HG03139 (cell line): ENCODE data around the gene TFPT.

Experiments used
- ATAC-seq: cut with Tn5 transposase; IDR thresholded peaks from one replicate; pipeline ENCODE4 v1.9.1; 2021; ENCODE audit not compliant: unreplicated experiment

TFPT gene

DNA sequence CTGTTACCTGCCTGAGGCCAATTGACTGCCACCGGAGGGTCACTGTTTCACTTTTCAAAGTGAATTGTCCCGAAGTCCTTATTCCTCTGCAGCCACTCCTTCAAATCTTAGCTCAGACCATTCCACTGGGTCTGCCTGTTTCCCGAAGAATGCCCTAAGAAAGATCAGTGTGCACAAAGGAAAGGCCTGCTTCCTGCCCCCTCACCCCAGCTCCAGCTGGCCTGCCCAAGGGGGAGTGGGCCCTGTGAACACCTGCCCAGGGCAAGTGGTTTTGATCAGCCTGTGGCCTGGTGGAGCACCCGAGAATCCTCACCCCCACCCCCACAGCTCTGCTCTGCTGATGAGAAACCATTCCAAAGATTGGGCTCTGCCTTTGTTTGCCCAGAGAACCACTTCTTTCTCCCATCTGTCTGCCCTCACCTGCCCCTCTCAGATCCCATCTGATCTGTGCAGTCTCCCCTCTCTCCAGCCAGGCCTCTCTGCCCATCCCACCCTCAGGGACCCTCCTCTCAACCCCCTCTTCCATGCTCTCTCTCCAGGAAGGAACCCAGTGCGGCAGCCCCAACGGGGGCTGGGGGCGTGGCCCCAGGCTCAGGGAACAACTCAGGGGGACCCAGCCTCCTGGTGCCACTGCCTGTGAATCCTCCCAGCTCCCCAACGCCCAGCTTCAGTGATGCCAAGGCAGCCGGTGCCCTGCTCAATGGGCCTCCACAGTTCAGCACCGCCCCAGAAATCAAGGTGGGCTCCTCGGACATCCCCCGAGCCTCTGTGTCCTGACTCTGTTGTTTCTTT lies 33.8 kb upstream of the TFPT start:
- ATAC-seq = no peak

DNA sequence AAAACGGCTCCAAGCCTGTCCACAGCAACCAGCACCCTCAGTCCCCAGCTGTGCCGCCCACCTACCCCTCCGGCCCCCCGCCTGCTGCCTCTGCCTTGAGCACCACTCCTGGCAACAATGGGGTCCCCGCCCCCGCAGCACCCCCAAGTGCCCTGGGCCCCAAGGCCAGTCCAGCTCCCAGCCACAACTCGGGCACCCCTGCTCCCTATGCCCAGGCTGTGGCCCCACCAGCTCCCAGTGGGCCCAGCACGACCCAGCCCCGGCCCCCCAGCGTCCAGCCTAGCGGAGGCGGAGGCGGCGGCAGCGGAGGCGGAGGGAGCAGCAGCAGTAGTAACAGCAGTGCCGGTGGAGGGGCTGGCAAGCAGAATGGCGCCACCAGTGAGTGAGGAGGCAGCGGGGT lies 32.7 kb upstream of the TFPT start:
- ATAC-seq = no peak

DNA sequence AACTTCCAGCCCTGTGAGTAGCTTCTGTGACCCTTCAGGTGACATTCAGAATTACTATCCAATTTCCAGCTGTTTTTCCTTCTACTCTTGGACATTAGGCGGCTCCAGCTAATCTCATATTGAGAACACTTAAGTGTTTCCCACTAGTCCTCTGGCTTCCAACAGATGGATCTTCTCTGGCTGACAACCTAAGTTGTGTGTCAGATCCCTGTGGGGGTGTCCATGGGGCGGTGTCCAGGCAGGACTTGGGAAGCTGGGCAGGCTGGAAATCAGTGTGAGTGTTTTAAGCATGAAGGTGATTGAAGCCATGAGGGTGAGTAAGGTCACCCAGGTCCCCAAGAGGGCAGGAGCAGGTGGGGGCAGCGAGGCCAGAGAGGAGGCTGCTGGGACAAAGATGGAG lies 32.2 kb upstream of the TFPT start:
- ATAC-seq = no peak

DNA sequence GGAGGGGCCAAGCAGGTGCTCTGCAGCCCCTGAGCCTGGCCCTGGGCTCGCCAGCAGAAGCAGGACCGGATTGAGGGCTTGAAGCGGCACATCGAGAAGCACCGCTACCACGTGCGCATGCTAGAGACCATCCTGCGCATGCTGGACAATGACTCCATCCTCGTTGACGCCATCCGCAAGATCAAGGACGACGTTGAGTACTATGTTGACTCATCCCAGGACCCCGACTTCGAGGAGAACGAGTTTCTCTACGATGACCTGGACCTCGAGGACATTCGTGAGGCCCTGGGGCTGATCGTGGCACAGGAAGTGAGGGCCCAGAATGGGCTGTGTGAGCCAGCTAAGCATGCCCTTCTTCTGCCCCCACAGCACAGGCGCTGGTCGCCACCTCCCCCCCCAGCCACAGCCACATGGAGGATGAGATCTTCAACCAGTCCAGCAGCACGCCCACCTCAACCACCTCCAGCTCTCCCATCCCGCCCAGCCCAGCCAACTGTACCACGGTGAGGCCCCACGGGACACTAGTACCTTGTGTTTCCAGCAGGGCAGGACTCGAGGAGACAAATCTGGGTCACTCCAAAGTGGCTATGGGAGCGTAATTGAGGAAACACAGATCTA lies 30.2 kb upstream of the TFPT start:
- ATAC-seq = no peak

DNA sequence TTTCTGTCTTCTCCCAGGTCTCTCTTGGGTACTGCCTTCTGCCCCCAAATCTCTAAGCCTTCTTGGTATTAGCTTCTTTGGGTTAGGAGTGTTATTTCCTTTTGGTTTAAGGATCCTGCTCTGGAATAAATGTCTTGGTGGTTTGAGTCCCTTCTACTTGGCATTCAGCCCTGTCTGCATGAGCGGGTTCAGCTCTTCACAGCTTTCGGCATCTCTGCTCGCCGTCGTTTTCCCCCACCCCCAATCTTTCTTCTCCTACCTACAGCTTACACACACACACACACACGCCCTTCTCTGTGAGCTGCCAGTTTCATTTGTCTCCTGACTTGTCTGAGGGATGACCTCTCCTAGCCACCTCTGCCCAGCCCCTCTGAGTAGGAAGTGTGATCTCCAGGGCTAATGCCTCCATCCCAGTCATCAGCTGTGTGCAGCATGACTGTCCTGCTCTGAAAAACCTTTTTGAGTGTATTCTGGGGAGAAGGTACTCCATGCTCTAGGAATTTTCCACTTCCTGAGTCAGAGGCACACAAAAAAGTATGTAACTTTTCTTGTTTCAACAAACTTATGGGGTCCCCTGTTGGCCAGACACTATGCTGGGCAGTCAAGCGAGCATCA lies 26.8 kb upstream of the TFPT start:
- ATAC-seq = no peak

DNA sequence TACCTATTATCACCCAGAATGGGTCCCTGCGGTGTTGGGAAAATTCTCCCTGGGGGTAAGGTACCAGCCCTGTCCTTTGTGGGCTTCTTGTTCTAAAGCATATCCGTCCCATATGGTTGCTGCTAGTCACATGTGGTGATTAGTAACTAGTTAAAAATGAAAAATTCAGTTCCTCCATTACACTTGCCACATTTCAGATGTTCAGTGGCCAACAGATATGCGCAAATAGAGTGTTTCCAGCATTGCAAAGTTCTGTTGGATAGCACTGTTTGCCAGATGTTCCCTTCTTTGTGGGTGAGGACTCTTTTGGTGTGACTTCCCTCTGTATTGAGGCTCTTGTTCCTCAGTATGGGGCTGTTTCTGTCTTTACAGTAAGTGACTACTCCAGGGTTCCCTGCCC lies 25.9 kb upstream of the TFPT start:
- ATAC-seq = no peak

DNA sequence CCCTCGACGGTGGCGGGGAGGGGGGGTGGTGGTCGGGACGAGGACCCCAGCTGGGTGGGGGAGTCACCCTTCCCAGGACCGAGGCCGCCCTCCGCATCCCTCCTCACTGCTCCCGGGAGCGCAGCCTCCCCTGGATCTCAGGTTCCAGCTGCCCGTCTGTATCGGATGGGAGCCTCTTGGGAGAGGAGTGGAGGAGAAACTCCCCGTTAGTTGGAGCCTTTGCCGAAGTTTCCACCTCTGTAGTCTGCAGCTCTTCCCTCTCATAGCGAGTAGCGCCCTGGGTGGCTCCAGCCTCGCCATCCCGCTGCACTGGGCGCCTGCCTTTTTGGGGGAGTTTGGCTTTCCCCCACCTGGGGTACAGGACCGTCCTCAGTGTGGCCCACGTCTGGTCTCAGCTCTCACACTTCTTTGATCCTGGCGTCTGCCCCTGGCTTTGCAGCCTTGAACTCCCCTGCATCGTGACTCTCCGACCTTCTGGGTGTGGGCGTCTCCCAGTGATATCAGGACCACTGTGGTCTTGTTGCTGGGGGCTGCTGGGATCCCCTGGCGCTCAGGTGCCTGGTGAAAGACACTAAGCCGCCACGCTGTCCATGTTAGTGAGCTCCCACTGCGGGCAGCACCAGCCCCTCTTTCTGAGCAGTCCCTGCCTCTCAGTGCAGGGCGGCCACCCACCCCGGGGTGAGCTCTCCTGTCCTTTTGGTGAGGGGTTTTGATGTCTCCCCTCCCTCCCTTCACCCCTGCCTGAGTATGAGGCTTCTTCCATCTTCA lies 23.2 kb upstream of the TFPT start:
- no peak for ATAC-seq

DNA sequence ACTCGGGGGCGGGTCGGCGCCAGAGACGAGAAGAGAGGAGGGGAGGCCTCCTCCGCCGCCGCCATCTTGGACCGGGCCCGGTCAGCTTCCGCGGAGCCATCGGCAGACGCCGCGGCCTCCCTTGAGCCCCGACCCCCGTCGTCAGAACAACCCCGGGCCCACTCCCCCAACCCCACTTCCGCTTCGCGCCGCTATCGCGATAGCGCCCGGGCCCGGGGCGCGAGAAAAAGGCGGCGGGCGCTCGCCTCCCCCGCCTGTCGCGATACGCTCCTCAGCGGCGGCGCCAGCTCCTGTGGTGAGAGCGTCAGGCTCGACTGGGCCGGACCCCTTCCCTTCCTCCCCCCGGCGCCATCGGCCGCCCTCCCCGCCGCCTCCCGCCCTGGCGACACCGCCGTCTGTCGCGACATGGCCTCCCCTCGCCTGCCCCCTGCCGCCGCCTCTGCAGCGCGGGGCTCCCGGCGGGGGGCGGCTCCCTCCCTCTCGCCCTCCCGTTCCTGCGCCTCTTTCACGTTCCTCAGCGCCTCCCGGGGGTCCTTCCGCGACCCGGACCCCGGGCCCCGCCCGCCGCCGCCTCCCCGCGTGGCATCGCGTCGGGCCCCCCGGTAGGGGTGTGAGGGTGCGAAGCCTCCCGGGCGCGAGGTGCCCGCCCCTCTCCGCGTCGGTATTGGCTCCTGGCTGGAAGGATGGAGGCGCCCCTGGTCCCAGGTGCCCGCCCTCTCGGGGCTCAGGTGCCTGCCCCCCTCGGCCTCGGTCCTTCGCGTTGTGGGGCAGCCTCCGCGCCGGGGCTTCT lies 22.4 kb upstream of the TFPT start, which contains the start of gene CNOT3:
Gene CNOT3, plus strand, starts transcription at position 64 of the 790 bp plus-strand sequence. CDS start 5,217 bp downstream, outside the sequence.
- ATAC-seq = no peak

DNA sequence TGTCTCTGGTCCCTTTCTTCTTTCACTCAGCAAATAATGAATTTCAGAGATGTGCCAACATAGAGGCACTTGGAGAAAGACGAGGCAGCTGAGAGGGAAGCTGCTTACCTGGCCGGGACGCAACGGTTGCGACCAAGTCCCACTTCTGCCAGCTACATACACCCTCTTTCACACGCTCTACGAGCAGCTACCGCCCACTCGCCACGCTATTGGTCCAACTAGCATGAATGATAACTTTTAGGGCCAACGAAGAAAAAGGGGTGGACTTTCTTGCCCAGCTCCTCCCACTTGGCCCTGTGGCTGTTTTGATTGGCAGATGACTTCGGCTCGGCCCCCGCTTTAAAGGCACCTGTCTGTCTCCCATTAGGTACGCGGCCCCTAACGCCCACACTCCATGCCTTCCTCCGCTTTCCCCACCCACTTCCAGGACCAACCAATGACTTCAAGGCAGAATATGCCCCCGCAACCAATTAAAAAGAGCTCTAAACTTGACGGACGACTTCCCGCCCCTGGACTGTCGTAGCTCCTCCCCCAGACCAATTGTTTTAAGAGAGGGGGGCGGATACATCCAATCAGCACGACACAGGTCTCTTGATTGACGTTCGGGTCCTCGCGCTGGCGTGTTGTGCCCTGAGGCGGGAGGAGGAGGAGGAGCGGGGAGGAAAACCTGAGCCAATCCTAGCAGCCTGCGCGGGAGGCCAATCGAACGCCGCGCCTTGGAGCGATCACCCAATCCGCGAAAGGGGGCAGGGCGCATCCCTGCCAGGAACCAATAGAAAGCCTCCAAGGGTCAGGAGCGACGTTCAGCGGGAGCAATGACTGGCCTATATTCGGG lies 21.6 kb upstream of the TFPT start:
- peak; percentile 70 for ATAC-seq

DNA sequence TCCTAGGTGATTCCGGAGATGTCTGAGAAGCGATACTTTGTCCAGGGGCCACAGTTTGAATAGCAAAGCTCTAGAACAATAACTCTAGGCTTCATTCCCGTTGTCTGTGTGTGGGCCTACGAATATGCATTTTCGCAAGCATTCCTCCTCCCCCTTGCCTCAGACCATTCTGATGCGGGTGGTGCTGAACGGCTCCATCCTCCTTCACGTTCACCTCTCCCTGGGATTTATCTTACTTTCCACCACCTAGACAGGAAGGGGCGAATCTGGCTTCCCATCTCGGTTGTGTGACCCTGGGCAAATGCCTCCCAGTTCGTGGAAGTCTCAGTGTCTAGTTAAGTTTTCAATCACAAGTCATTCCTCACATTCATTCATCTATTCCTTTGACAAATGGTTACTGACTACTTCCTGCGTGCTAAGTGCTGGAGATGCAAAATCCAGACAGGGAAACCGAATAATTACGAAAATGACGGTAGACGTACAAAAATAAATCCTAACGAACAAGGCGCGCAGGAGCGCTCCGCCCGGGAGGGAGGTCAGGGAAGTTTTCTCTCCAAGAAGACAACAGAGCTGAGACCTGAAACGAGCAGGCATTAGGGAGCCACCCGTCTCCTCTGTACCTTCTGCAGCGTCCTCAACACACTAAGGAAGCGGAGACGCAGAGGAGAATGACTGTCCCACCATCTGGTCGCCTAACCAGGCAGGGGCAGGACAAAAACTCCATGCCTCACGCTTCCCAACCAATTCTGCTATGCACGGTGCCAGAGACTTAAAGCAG lies 20.8 kb upstream of the TFPT start:
- no peak for ATAC-seq

DNA sequence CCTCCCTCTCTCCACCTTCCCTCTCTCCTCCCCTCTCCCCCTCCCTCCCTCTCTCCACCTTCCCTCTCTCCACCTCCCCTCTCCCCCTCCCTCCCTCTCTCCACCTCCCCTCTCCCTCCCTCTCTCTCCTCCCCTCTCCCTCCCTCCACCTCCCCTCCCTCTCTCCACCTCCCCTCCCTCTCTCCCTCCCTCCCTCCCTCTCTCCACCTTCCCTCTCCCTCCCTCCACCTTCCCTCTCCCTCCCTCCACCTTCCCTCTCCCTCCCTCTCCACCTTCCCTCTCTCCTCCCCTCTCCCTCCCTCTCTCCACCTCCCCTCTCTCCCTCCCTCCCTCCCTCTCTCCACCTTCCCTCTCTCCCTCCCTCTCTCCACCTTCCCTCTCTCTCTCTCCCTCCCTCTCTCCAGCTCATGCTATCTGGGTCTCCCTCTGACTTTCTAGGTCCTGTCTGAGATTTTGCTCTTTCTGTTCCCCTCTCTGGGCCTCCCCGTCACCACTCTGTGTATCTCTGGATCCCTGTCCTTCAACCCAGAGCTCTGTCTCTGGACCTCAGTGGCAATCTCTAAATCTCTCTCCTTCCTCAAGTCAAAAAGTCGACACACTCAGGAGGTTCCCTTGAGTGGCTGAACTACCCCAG lies 18.6 kb upstream of the TFPT start:
- ATAC-seq = no peak

DNA sequence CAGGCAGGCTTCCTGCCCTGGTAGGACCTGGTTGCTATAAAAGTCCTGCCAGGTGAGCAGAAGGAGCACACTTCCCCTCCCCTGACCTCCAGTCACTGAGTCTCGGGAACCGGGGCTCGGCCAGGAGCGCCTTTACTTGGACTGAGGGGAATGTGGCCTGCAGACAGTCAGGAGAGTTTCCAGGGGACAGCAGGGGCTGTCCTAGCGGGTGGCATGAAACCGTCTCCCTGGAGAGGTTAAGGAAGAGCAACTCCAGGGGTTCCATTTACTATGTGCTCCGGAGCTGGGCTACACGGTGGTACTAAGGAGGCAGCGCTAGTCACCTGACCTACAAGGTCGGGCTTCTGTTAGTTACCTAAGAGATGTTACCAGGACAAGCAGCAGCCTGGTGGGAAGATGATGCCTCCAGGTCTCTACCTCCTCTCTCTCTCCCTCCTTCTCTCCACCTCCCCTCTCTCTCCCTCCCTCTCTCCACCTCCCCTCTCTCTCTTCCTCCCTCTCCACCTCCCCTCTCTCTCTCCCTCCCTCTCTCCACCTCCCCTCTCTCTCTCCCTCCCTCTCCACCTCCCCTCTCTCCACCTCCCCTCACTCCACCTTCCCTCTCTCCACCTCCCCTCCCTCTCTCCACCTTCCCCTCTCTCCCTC lies 18.0 kb upstream of the TFPT start:
- ATAC-seq = no peak

DNA sequence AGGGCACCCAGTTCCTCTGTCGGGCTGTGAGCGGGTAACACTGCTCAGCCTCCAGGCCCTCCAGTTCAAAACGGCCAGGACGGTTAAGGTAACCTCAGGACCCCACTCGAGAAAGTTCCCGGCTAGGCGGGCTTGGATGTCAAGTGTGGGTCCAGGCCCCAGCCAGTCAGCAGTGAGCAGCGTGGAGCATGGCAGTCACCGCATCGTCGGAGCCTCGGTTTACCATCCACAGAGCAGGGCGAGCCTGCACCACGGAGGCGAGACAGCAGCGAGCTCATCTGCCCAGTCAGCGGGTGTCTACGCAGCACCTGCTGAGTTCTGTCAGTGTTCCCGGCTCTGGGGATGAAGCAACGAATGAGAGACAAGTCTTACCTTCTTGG lies 14.2 kb upstream of the TFPT start:
- no peak for ATAC-seq

DNA sequence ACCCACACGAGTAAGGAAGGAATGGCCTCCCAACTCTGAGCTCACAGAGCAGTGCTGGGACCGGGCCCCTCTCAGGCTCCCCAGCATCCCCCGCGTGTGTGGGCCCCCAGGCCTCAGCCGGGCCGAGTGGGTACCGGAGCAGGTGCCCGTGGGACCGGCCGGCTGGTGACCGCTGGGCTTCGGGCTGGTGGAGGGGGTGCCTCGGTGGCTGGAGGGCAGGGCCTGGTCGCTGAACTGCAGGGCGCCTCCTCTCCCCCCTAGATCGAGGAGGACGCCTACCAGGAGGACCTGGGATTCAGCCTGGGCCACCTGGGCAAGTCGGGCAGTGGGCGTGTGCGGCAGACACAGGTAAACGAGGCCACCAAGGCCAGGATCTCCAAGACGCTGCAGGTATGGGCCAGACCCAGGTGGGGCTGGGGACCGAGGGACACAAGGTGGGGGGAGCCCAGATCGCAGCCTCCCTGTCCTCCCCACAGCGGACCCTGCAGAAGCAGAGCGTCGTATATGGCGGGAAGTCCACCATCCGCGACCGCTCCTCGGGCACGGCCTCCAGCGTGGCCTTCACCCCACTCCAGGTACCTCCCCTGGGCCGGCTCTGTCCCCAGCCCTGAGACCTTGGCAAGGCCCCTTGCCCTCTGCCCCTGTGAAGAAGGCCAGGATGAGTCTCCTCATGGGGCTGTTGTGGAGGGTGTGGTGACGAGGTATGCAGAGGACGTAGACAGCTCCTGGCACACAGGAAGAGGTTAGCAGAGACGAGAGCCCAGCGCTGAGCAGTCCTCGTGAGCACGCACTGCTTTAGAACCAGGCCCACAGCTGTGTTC lies 13.5 kb upstream of the TFPT start:
- ATAC-seq = no peak

DNA sequence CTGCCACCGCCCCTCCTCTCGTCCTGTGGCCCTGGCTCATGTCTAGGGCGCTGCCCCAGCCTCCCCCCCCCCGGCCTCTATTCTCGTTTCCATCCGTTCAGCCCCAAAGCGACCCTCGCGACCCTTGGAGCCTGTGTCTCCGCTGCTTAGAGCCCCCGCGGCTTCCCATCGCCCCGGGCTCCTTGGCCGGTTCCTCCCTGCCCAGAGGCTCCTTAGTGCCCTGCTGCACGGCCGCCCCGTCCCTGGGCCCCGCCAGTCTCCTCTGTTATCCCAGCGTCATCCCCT lies 12.9 kb upstream of the TFPT start:
- ATAC-seq = no peak

DNA sequence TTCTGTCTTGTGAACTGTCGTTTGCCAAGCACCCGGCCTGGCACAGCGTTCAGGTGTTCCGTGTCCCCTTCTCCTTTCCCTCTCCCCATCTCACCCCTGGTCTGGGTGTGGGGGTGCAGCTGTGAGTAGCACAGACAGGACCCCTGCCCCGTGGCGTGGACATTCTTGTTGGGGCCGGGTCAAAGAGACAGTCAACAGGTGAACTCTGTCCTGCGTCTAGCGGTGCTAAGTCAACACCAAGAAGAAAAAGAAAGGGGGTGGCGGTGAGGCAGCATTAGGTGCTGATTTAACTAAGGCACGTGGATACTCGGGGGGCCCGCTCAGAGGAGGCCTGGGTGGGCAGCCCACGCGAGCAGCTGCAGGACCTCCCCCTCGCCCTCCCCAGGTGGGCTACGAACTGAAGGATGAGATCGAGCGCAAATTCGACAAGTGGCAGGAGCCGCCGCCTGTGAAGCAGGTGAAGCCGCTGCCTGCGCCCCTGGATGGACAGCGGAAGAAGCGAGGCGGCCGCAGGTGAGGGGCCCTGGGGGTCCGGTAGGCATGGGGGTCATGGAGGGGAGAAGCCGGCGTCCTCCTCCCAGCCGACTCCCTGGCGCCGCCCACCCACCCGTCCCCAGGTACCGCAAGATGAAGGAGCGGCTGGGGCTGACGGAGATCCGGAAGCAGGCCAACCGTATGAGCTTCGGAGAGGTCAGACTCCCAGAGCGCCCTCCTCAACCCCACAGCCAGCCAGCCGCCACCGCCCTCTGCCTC lies 12.4 kb upstream of the TFPT start:
- ATAC-seq = no peak

DNA sequence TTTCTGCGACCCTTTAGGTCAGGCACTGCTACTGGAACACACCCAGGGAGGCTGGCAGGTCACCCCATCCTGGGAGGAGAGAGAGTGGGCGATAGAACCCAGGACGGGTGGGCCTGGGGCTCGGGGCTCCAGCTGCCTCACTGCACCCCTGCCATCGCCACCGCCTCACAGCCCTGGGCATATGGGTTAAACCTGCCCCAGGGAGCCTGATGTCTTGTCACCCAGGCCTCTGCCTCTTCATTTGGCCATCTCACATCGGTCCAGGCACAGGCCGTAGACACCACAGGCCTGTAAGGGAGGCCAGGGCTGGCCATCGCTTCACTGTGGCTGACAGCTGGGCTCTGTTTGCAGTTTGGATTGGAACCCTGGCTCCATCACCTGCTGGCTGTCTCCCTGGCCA lies 10.3 kb upstream of the TFPT start:
- no peak for ATAC-seq
